Stimulated activated CD8-positive, alpha-beta memory T cell treated with anti-CD3 and anti-CD28 coated beads, Interleukin-2, amount 100 ng/mL, for 48 hours (primary cell): ENCODE data around the gene AK4.
A peak's percentile ranks its signal among the peaks of the same experiment; 100 is the strongest.

ENCODE experiments used
- DNase-seq, 2 donors: peaks; one replicate each; pipeline ENCODE4 v3.0.0-alpha.2; 2020; ENCODE audit warnings: low read depth in 2 of 2

The AK4 gene

GRCh38 chr1:65176591-65176990 lies 28.6 kb downstream of the AK4 start:
- DNase-seq, result no peak

GRCh38 chr1:65177457-65177856 lies 29.5 kb downstream of the AK4 start:
- DNase-seq, result no peak

- no peak for DNase-seq
These were observed 30.2 kb downstream of the AK4 start for GRCh38 chr1:65178235-65178634.

- no peak for DNase-seq
These were observed 31.1 kb downstream of the AK4 start for GRCh38 chr1:65179148-65179547.

GRCh38 chr1:65180977-65181376 lies 33.0 kb downstream of the AK4 start:
- no peak for DNase-seq

- no peak for DNase-seq
These were observed 34.8 kb downstream of the AK4 start for GRCh38 chr1:65182658-65183268.

GRCh38 chr1:65189576-65190115 lies 41.6 kb downstream of the AK4 start:
- no peak for DNase-seq

- DNase-seq, result no peak
These were observed 42.2 kb downstream of the AK4 start for GRCh38 chr1:65190229-65190628.

GRCh38 chr1:65193129-65193695 lies 45.2 kb downstream of the AK4 start:
- DNase-seq, result no peak

GRCh38 chr1:65195495-65196417 lies 47.8 kb downstream of the AK4 start:
- DNase-seq, result no peak

GRCh38 chr1:65196926-65197325 lies 48.9 kb downstream of the AK4 start:
- DNase-seq, result no peak

GRCh38 chr1:65197636-65198035 lies 49.6 kb downstream of the AK4 start:
- no peak for DNase-seq

GRCh38 chr1:65198096-65198495 lies 50.1 kb downstream of the AK4 start:
- DNase-seq, result no peak

- DNase-seq, result no peak
These were observed 52.4 kb downstream of the AK4 start for GRCh38 chr1:65200411-65200810.

GRCh38 chr1:65206836-65207235 lies 58.8 kb downstream of the AK4 start:
- DNase-seq, result no peak

- DNase-seq, result no peak
These were observed 59.3 kb downstream of the AK4 start for GRCh38 chr1:65207317-65207716.

GRCh38 chr1:65208563-65208973 lies 60.6 kb downstream of the AK4 start:
- no peak for DNase-seq

GRCh38 chr1:65209005-65209885 lies 61.2 kb downstream of the AK4 start:
- no peak for DNase-seq

- no peak for DNase-seq
These were observed 62.3 kb downstream of the AK4 start for GRCh38 chr1:65210325-65210724.

GRCh38 chr1:65211331-65211730 lies 63.3 kb downstream of the AK4 start:
- no peak for DNase-seq

- peak in 1 of 2 donors; percentile 1 for DNase-seq
These were observed 65.4 kb downstream of the AK4 start for GRCh38 chr1:65213271-65214023.
